NCI-H1694 (cell line): Measurements from ENCODE around the gene OR51G2.
"Not testable (repeated sequence)": the region's sequence is repeated elsewhere in the genome, so short reads cannot be mapped to it uniquely, and the experiment has no call there.

ENCODE experiments used
- DNase-seq: peaks from one replicate; lab custom pipeline; 2025; lab: John Stamatoyannopoulos, UW

The OR51G2 gene

GRCh38 chr11:4919250-4919649 is at the start of gene OR51G2:
Gene OR51G2 (minus strand): TSS chr11:4919350. CDS start chr11:4915663, 3,687 bp downstream.
- no peak for DNase-seq

- DNase-seq, result no peak
Observed at GRCh38 chr11:4962816-4963215, 43.7 kb upstream of the OR51G2 start.

GRCh38 chr11:4960877-4961276 is 41.7 kb upstream of the OR51G2 start:
- DNase-seq, result no peak

GRCh38 chr11:4957396-4957795 is 38.2 kb upstream of the OR51G2 start:
- DNase-seq, result no peak

GRCh38 chr11:4955613-4956012 is 36.5 kb upstream of the OR51G2 start, which contains the start of gene OR51A2:
Gene OR51A2 (minus strand): TSS chr11:4955713. CDS start chr11:4955713, 0 bp downstream.
- DNase-seq, result not testable (repeated sequence)

GRCh38 chr11:4947505-4947904 is 28.4 kb upstream of the OR51G2 start, which contains the start of gene OR51A4:
Gene OR51A4 (minus strand): TSS chr11:4947605. CDS start chr11:4947100, 505 bp downstream.
- DNase-seq, result no peak

- DNase-seq, result no peak
Observed at GRCh38 chr11:4936745-4937144, 17.6 kb upstream of the OR51G2 start.

GRCh38 chr11:4932751-4933150 is 13.6 kb upstream of the OR51G2 start:
- no peak for DNase-seq

- DNase-seq, result no peak
Observed at GRCh38 chr11:4926608-4927007, 7.5 kb upstream of the OR51G2 start.

GRCh38 chr11:4924239-4924638 is 5.1 kb upstream of the OR51G2 start, which contains the start of gene OR51G1:
Gene OR51G1 (minus strand): TSS chr11:4924339. CDS start chr11:4924339, 0 bp downstream.
- no peak for DNase-seq

GRCh38 chr11:4922304-4922703 is 3.2 kb upstream of the OR51G2 start:
- DNase-seq, result no peak

- no peak for DNase-seq
Observed at GRCh38 chr11:4921796-4922195, 2.6 kb upstream of the OR51G2 start.

- DNase-seq, result no peak
Observed at GRCh38 chr11:4916581-4916980, 2.6 kb downstream of the OR51G2 start.

- DNase-seq, result no peak
Observed at GRCh38 chr11:4903484-4903883, 15.7 kb downstream of the OR51G2 start, which contains the start of gene OR51A7. Gene OR51A7 (plus strand): TSS chr11:4903783. CDS start chr11:4907370, 3,587 bp downstream.

GRCh38 chr11:4891996-4892640 is 27.0 kb downstream of the OR51G2 start:
- no peak for DNase-seq

GRCh38 chr11:4890279-4890678 is 28.9 kb downstream of the OR51G2 start:
- no peak for DNase-seq

GRCh38 chr11:4887591-4887990 is 31.6 kb downstream of the OR51G2 start:
- no peak for DNase-seq

GRCh38 chr11:4886186-4886585 is 33.0 kb downstream of the OR51G2 start:
- no peak for DNase-seq

- no peak for DNase-seq
Observed at GRCh38 chr11:4884361-4884760, 34.8 kb downstream of the OR51G2 start.

- no peak for DNase-seq
Observed at GRCh38 chr11:4882543-4882942, 36.6 kb downstream of the OR51G2 start.

- no peak for DNase-seq
Observed at GRCh38 chr11:4881860-4882500, 37.2 kb downstream of the OR51G2 start, which contains the start of gene OR51T1. Gene OR51T1 (plus strand): TSS chr11:4881900. CDS start chr11:4881900, 0 bp downstream.

- no peak for DNase-seq
Observed at GRCh38 chr11:4881188-4881587, 38.0 kb downstream of the OR51G2 start.

GRCh38 chr11:4865855-4866254 is 53.3 kb downstream of the OR51G2 start:
- no peak for DNase-seq
